ENCODE measurements around the gene ALDH1L1. TPM values are rescaled to one million over a fixed set of nuclear protein-coding genes. Genes with fewer than 3 reads are reported as not detected.

Gene ALDH1L1
- total RNA-seq, 2 experiments from 2014 or later: not detected

DNA sequence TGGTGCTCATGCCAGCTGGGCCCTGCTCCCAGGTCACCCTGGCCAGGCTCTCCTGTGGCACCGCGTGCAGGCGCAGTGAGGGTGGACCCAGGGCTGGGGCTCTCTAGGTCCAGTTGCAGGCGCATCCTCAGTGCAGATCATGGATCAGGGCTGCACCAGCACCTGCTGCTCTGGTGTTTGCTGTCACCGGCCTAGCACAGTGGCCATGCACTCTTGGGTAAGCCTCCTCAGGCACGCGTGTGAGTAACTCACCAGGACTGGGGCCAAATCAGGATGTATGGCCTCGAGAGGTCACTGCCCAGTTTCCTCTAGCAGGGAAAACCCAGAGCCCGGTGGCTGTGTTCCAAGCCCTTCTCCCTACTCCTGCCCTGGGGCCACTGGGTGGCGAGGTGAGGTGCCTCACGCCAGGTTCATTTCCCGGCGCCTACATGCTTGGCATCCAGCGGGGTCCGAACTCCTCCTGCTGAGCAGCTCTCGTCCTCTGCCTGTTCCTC, 50.9 kb downstream of the ALDH1L1 start:
- H3K27ac Mint-ChIP-seq: no peak overlapping the region
- no peaks in the 10 kb centered on the region for H3K36me3 Mint-ChIP-seq (ENCODE audit: low read depth)

DNA sequence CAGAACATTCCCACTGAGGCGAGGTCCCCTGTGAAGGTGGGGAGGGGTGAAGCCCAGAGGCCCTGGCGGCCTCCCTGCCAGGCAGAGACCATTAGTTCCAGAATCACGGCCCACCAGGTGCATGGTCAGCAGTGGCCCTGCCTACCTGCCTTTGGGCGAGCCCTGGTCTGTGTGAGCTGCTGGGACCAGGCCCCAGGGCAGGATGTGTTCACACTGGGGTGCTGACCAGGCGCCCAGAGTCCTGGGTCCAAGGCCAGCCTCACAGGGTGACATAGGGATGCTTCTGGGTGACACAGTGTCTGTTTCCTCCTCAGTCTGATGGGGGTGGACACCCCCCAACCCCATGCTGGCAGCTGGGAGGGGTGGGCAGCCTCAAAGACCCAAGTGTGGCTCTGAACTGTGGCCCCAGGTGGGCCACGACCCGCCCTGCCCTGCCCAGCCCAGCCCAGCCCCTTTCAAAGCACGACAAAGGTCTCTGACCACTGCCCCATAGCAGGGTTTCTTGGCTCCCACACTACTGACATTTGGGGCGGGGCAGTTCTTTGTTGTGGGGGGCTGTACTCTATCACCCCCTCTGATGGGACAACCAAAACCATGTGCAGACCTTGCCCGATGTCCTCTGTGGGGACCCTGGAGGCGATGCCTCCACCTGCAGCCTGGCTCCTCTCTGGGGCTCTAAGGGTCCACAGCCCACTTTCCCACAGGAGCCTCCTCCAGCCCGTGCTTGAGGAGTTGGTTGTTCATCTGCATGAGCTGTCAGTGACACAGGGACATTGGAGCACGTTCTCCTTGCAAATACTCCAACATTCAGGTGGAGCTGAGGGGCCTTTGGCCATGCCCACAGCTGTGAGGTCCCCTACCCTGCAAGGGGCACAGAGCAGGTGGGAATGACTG, 51.6 kb downstream of the ALDH1L1 start:
- Mint-ChIP-seq H3K27ac (no peak overlapping the region), H3K4me3 (no peak overlapping the region), H3K9me3 (no peaks in the 10 kb centered on the region), H3K27me3 (peaks cover 5% of the 10 kb centered on the region), H3K36me3 (ENCODE audit: low read depth) (no peaks in the 10 kb centered on the region), H3K4me1 (ENCODE audit: low read depth) (no peaks in the 10 kb centered on the region)
- CTCF ChIA-PET: no interaction called here
- H3K4me1 ChIP-seq (ENCODE audit: insufficient read depth, low read length): no peaks in the 10 kb centered on the region
- POLR2A ChIA-PET: no interaction called here
- no peak for ATAC-seq (ENCODE audit: poor library complexity)
- H3K9me3 ChIP-seq (ENCODE audit: control insufficient read depth in 1 of 2, insufficient read depth in 1 of 2, low read length in 2 of 2): peaks cover 0 to 5% of the 10 kb centered on the region in 2 experiments
- peak in 1 of 14 experiments; percentile 20 for DNase-seq
- TF ChIP-seq, protein P1, sequence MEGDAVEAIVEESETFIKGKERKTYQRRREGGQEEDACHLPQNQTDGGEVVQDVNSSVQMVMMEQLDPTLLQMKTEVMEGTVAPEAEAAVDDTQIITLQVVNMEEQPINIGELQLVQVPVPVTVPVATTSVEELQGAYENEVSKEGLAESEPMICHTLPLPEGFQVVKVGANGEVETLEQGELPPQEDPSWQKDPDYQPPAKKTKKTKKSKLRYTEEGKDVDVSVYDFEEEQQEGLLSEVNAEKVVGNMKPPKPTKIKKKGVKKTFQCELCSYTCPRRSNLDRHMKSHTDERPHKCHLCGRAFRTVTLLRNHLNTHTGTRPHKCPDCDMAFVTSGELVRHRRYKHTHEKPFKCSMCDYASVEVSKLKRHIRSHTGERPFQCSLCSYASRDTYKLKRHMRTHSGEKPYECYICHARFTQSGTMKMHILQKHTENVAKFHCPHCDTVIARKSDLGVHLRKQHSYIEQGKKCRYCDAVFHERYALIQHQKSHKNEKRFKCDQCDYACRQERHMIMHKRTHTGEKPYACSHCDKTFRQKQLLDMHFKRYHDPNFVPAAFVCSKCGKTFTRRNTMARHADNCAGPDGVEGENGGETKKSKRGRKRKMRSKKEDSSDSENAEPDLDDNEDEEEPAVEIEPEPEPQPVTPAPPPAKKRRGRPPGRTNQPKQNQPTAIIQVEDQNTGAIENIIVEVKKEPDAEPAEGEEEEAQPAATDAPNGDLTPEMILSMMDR (IDR thresholded peaks at IDR 0.05): no peak
- no peak overlapping the region for H3K4me3 ChIP-seq (ENCODE audit: low read length)
- no peaks in the 10 kb centered on the region for H3K36me3 ChIP-seq (ENCODE audit: insufficient read depth, low read length)
- intact Hi-C loops (cut with DNase I, micrococcal nuclease): no loop called here
- H3K27me3 ChIP-seq (ENCODE audit: control insufficient read depth in 1 of 2, insufficient read depth in 2 of 2, low read length in 2 of 2): no peaks in the 10 kb centered on the region
- H3K27ac ChIP-seq (ENCODE audit: low read depth in 1 of 2, low read length in 2 of 2): no peak overlapping the region

More for the DNA sequence above, 50.9 kb downstream of the ALDH1L1 start:
- POLR2A ChIA-PET: no interaction called here
- H3K27ac ChIP-seq (ENCODE audit: low read depth in 1 of 2, low read length in 2 of 2): no peak overlapping the region
- peaks cover 4% of the 10 kb centered on the region for H3K4me1 ChIP-seq (ENCODE audit: insufficient read depth, low read length)
- CTCF ChIA-PET: no interaction called here
- Mint-ChIP-seq H3K4me1 (ENCODE audit: low read depth) (no peaks in the 10 kb centered on the region), H3K4me3 (no peak overlapping the region), H3K9me3 (no peaks in the 10 kb centered on the region), H3K27me3 (peaks cover 11% of the 10 kb centered on the region)
- H3K36me3 ChIP-seq (ENCODE audit: insufficient read depth, low read length): no peaks in the 10 kb centered on the region
- DNase-seq (peak in 1 of 14 experiments; percentile 19), ATAC-seq (ENCODE audit: poor library complexity) (no peak)
- peaks cover 0 to 5% of the 10 kb centered on the region in 2 experiments for H3K9me3 ChIP-seq (ENCODE audit: control insufficient read depth in 1 of 2, insufficient read depth in 1 of 2, low read length in 2 of 2)
- TF ChIP-seq, protein P1 (IDR thresholded peaks at IDR 0.05): no peak
- H3K4me3 ChIP-seq (ENCODE audit: low read length): no peak overlapping the region
- no peaks in the 10 kb centered on the region for H3K27me3 ChIP-seq (ENCODE audit: control insufficient read depth in 1 of 2, insufficient read depth in 2 of 2, low read length in 2 of 2)
- intact Hi-C loops (cut with DNase I, micrococcal nuclease): no loop called here

DNA sequence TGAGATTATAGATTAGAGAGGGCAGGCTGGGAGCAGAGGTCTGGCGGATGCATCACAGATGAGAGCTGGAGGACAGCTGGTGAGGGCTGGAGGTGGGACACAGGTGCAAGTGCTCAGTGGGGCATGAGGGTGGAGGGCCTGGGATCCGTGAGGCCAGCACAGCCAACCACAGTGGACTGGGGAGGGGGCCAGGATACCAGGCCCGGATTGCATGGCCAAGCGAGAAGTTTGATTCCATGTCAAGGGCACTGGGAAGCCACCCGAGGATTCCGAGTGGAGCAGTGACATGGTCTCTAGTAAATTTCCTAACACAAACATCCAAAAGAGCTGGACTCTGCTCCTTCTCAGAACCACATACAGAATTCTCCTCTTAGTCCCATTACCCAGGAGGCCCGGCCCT, 52.5 kb downstream of the ALDH1L1 start:
- Histone ChIP-seq H3K27me3 (ENCODE audit: control insufficient read depth in 1 of 2, insufficient read depth in 2 of 2, low read length in 2 of 2) (no peaks in the 10 kb centered on the region), H3K4me3 (ENCODE audit: low read length) (no peak overlapping the region), H3K9me3 (ENCODE audit: control insufficient read depth in 1 of 2, insufficient read depth in 1 of 2, low read length in 2 of 2) (peaks cover 0 to 5% of the 10 kb centered on the region in 2 experiments), H3K27ac (ENCODE audit: low read depth in 1 of 2, low read length in 2 of 2) (no peak overlapping the region), H3K4me1 (ENCODE audit: insufficient read depth, low read length) (no peaks in the 10 kb centered on the region), H3K36me3 (ENCODE audit: insufficient read depth, low read length) (no peaks in the 10 kb centered on the region)
- no peak overlapping the region for H3K4me3 Mint-ChIP-seq
- intact Hi-C loops (cut with DNase I, micrococcal nuclease): no loop called here
- no peak overlapping the region for H3K27ac Mint-ChIP-seq
- TF ChIP-seq, protein P1 (IDR thresholded peaks at IDR 0.05): no peak
- DNase-seq (peak in 1 of 14 experiments; percentile 27), ATAC-seq (ENCODE audit: poor library complexity) (no peak)
- H3K4me1 Mint-ChIP-seq (ENCODE audit: low read depth): no peaks in the 10 kb centered on the region
- POLR2A ChIA-PET: no interaction called here
- H3K27me3 Mint-ChIP-seq: peaks cover 5% of the 10 kb centered on the region
- H3K36me3 Mint-ChIP-seq (ENCODE audit: low read depth): no peaks in the 10 kb centered on the region
- no peaks in the 10 kb centered on the region for H3K9me3 Mint-ChIP-seq
- CTCF ChIA-PET: no interaction called here

Measured in CD4-positive, alpha-beta T cell (primary cell).